IPS-18a (cell line): ENCODE data around the gene ZCCHC7.

Experiments
- H3K27ac ChIP-seq: one replicate; pipeline ENCODE4 v1.5.1; 2013; ENCODE audit warnings: low read length
- H3K27me3 ChIP-seq: one replicate; pipeline ENCODE4 v1.6.1; 2013; ENCODE audit warnings: mild to moderate bottlenecking, low read length; ENCODE audit not compliant: control insufficient read depth, insufficient read depth
- H3K36me3 ChIP-seq: one replicate; pipeline ENCODE4 v1.6.1; 2013; ENCODE audit warnings: low read depth, low read length; ENCODE audit not compliant: control insufficient read depth
- H3K4me1 ChIP-seq: one replicate; pipeline ENCODE4 v1.6.1; 2013; ENCODE audit warnings: low read depth, low read length; ENCODE audit not compliant: control insufficient read depth
- H3K4me3 ChIP-seq: one replicate; pipeline ENCODE4 v1.5.1; 2013; ENCODE audit warnings: low read length
- H3K9ac ChIP-seq: one replicate; pipeline ENCODE4 v1.6.1; 2013; ENCODE audit warnings: mild to moderate bottlenecking, low read length, moderate library complexity
- H3K9me3 ChIP-seq: one replicate; pipeline ENCODE4 v1.6.1; 2013; ENCODE audit warnings: low read depth, low read length; ENCODE audit not compliant: control insufficient read depth

The ZCCHC7 gene

GRCh38 chr9:37266630-37267029, 146.3 kb downstream of the ZCCHC7 start:
- H3K27ac ChIP-seq: no peak overlapping the region

DNA sequence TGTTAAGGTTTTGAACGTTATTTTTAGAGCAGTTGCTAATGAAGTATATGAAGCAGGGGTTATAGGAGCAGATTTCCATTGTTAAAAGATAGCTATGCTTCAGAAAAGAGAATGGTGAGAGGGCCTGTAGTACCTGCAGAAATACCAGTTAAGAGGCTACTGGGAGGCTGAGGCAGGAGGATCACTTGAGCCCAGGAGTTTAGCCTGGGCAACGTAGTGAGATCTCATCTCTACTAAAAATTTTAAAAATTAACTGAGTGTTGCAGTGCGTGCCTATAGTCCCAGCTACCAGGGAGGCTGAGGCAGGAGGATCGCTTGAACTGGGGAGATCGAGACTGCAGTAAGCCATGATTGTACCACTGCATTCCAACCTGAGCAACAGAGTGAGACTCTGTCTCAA, 148.8 kb downstream of the ZCCHC7 start:
- no peaks in the 10 kb centered on the region for H3K36me3 ChIP-seq
- no peak overlapping the region for H3K9ac ChIP-seq

More at GRCh38 chr9:37266630-37267029, 146.3 kb downstream of the ZCCHC7 start:
- Histone ChIP-seq H3K36me3 (no peaks in the 10 kb centered on the region), H3K9me3 (no peaks in the 10 kb centered on the region), H3K9ac (no peak overlapping the region), H3K4me3 (no peak overlapping the region), H3K27me3 (no peaks in the 10 kb centered on the region), H3K4me1 (no peaks in the 10 kb centered on the region)

DNA sequence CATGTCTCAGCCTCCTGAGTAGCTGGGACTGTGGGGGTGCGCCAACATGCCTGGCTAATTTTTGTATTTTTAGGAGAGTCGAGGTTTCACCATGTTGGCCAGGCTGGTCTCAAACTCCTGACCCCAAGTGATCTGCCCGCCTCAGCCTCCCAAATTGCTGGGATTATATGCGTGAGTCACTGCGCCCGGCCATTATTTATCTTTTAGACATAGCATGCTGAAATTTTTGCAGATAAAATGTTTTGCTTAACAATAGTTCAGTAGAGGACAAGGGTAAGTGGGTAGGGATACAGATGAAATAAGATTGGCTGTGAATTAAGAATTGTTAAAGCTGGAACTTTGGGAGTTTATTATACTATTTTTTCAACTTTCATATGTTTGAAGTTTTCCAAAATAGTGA, 151.3 kb downstream of the ZCCHC7 start:
- H3K36me3 ChIP-seq: no peaks in the 10 kb centered on the region
- H3K9ac ChIP-seq: no peak overlapping the region
- no peak overlapping the region for H3K4me3 ChIP-seq
- H3K9me3 ChIP-seq: no peaks in the 10 kb centered on the region
- no peak overlapping the region for H3K27ac ChIP-seq
- no peaks in the 10 kb centered on the region for H3K4me1 ChIP-seq
- H3K27me3 ChIP-seq: no peaks in the 10 kb centered on the region

More for the DNA sequence above, 148.8 kb downstream of the ZCCHC7 start:
- no peaks in the 10 kb centered on the region for H3K27me3 ChIP-seq
- no peak overlapping the region for H3K4me3 ChIP-seq
- no peaks in the 10 kb centered on the region for H3K9me3 ChIP-seq
- no peaks in the 10 kb centered on the region for H3K4me1 ChIP-seq
- no peak overlapping the region for H3K27ac ChIP-seq

DNA sequence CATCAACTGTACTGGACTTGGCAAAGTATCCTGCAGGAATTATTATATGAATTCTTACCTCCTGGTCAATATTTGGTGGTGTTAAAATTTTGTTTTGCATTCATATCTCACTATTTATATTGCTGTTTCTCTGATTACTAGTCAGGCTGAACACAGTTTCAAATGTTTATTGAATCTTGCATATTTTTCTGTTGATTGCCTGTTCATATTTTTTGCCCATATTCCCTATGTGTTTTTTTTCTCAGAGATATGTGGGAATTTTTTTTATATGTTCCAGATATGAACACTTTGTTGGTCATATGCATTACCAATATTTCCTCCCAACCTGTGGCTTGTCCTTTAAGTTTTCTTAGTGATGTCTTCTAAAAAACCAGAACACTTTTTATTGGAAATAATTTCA, 153.2 kb downstream of the ZCCHC7 start:
- Histone ChIP-seq H3K9me3 (no peaks in the 10 kb centered on the region), H3K36me3 (no peaks in the 10 kb centered on the region), H3K4me1 (no peaks in the 10 kb centered on the region), H3K27ac (no peak overlapping the region), H3K4me3 (no peak overlapping the region), H3K27me3 (no peaks in the 10 kb centered on the region), H3K9ac (no peak overlapping the region)

GRCh38 chr9:37281541-37281940, 161.2 kb downstream of the ZCCHC7 start:
- H3K27ac ChIP-seq: no peak overlapping the region
- no peak overlapping the region for H3K9ac ChIP-seq
- no peaks in the 10 kb centered on the region for H3K36me3 ChIP-seq
- H3K4me1 ChIP-seq: peaks cover 17% of the 10 kb centered on the region
- no peaks in the 10 kb centered on the region for H3K27me3 ChIP-seq
- H3K9me3 ChIP-seq: no peaks in the 10 kb centered on the region
- H3K4me3 ChIP-seq: no peak overlapping the region

GRCh38 chr9:37283730-37284325, 163.5 kb downstream of the ZCCHC7 start:
- Histone ChIP-seq H3K9me3 (no peaks in the 10 kb centered on the region), H3K27me3 (no peaks in the 10 kb centered on the region), H3K36me3 (no peaks in the 10 kb centered on the region), H3K27ac (no peak overlapping the region), H3K4me1 (peaks cover 17% of the 10 kb centered on the region), H3K9ac (no peak overlapping the region), H3K4me3 (no peak overlapping the region)

DNA sequence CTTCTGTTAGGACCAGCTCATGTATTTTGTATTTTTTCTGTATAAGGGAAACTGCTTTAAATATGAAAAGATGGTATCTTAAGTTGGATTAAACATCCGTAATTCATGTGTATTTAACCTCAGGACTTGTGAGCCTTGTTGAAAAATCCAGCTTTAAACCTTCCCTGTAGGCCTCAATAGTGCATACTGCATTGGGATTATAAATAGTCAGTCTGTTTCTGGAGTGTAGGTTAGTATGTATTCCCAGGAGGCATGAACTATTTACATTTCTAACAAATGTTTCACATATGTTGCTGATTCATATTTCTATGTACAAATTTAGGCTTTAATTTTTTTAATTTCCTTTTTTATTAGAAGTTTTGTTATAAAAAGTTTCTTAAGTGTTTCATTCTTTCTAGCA, 164.3 kb downstream of the ZCCHC7 start:
- Histone ChIP-seq H3K4me3 (no peak overlapping the region), H3K36me3 (no peaks in the 10 kb centered on the region), H3K9me3 (no peaks in the 10 kb centered on the region), H3K9ac (no peak overlapping the region), H3K4me1 (peaks cover 17% of the 10 kb centered on the region), H3K27me3 (no peaks in the 10 kb centered on the region), H3K27ac (no peak overlapping the region)

GRCh38 chr9:37286530-37287175, 166.3 kb downstream of the ZCCHC7 start:
- Histone ChIP-seq H3K9me3 (no peaks in the 10 kb centered on the region), H3K4me3 (no peak overlapping the region), H3K4me1 (peaks cover 17% of the 10 kb centered on the region), H3K9ac (no peak overlapping the region), H3K27ac (no peak overlapping the region), H3K36me3 (no peaks in the 10 kb centered on the region), H3K27me3 (no peaks in the 10 kb centered on the region)

- Histone ChIP-seq H3K4me1 (peaks cover 17% of the 10 kb centered on the region), H3K9ac (no peak overlapping the region), H3K36me3 (no peaks in the 10 kb centered on the region), H3K27ac (no peak overlapping the region), H3K9me3 (no peaks in the 10 kb centered on the region), H3K27me3 (no peaks in the 10 kb centered on the region), H3K4me3 (no peak overlapping the region)
Measured at GRCh38 chr9:37287317-37287716, 166.9 kb downstream of the ZCCHC7 start.

DNA sequence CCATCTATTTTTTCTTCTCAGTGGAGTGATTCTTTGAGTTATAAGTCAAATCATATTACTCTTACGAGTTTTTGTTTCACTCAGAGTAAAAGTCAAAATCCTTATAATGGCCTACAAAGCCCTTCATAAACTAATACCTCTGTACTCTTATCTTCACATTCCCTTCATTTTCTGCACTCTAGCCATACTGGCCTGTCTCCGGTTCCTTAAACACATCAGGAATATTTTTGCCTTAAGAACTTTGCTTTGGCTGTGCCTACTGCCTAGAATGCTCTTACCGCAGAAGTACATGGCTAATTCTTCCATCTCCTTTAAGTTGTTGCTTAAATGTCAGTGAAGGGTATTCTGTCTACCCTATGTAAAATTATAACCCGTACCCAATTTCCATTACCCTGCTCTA, 169.3 kb downstream of the ZCCHC7 start:
- H3K4me1 ChIP-seq: no peaks in the 10 kb centered on the region
- H3K27me3 ChIP-seq: no peaks in the 10 kb centered on the region
- H3K36me3 ChIP-seq: no peaks in the 10 kb centered on the region
- H3K9ac ChIP-seq: no peak overlapping the region
- H3K27ac ChIP-seq: no peak overlapping the region
- no peak overlapping the region for H3K4me3 ChIP-seq
- no peaks in the 10 kb centered on the region for H3K9me3 ChIP-seq

DNA sequence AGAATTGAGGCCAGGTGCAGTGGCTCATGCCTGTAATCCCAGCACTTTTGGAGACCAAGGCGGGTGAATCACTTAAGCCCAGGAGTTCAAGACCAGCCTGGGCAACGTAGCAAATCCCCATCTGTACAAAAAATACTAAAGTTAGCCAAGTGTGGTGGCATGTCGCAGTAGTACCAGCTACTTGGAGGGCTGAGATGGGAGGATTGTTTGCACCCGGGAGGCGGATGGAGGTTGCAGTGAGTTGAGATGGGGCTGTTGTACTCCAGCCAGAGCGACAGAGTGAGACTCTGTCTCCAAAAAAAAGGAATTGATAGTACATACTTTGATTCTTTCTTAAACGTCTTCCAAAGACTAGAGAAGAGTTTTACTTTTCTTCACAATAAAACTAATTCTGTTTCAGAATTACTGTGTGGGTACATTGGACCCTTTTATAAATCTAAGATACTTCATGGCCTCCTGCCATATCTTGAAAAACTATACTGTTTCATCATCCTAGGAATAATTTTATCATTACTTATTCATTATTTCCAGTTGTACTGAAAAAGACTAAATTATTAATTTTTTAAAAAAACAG, 170.1 kb downstream of the ZCCHC7 start:
- no peaks in the 10 kb centered on the region for H3K27me3 ChIP-seq
- H3K4me3 ChIP-seq: no peak overlapping the region
- H3K4me1 ChIP-seq: no peaks in the 10 kb centered on the region
- H3K9me3 ChIP-seq: no peaks in the 10 kb centered on the region
- no peaks in the 10 kb centered on the region for H3K36me3 ChIP-seq
- no peak overlapping the region for H3K9ac ChIP-seq
- no peak overlapping the region for H3K27ac ChIP-seq

GRCh38 chr9:37290940-37291485, 170.6 kb downstream of the ZCCHC7 start:
- Histone ChIP-seq H3K36me3 (no peaks in the 10 kb centered on the region), H3K9me3 (no peaks in the 10 kb centered on the region), H3K4me1 (no peaks in the 10 kb centered on the region), H3K9ac (no peak overlapping the region), H3K4me3 (no peak overlapping the region), H3K27ac (no peak overlapping the region), H3K27me3 (no peaks in the 10 kb centered on the region)
